IMR-90 (cell line): ENCODE data around the gene PLCB4. TPM values are rescaled to one million over a fixed set of nuclear protein-coding genes. Genes with fewer than 3 reads are reported as not detected.

Experiments used
- ATAC-seq: fragments of 200-7000 bp; cut with Tn5 transposase; 2 replicates; pipeline ENCODE4 v1.9.1; 2020; ENCODE audit warnings: low read depth, mild to moderate bottlenecking, moderate library complexity
- BruUV-seq: library from RNA; stranded (reverse); fragments of 400-500 nt; replicated peaks from 2 replicates; lab custom pipeline; 2021; lab: Mats Ljungman, UMichigan
- CTCF ChIA-PET: fragments of 300-600 bp; formaldehyde crosslinking; extraction: SDS; loops from one replicate; lab custom pipeline; 2021; ENCODE audit warnings: antibody characterized with exemption; lab: Yijun Ruan, JAX
- POLR2A ChIA-PET: fragments of 300-600 bp; sonication (Branson Sonifier 250); formaldehyde crosslinking; loops from one replicate; lab custom pipeline; 2022; ENCODE audit warnings: antibody characterized with exemption; ENCODE audit not compliant: unreplicated experiment; lab: Charles Lee
- DNase-seq: peaks from one replicate; pipeline ENCODE4 v3.0.0; 2013
- H2AFZ ChIP-seq: replicated peaks from 2 replicates; pipeline ENCODE3; 2013; ENCODE audit warnings: low read length, mild to moderate bottlenecking; ENCODE audit not compliant: poor library complexity
- H2AK5ac ChIP-seq: 2 replicates; pipeline ENCODE4 v1.6.1; 2013; ENCODE audit warnings: low read depth, low read length, inconsistent platforms
- H2AK9ac ChIP-seq: replicated peaks from 2 replicates; pipeline ENCODE3; 2013; ENCODE audit warnings: mild to moderate bottlenecking, low read depth, low read length, moderate library complexity; ENCODE audit not compliant: poor library complexity
- H2BK120ac ChIP-seq: 2 replicates; pipeline ENCODE4 v1.6.1; 2013; ENCODE audit warnings: low read depth, low read length, inconsistent platforms
- H2BK15ac ChIP-seq: 3 replicates; pipeline ENCODE4 v1.6.1; 2013; ENCODE audit warnings: low read depth, low read length, inconsistent platforms
- H2BK20ac ChIP-seq: 2 replicates; pipeline ENCODE4 v1.6.1; 2013; ENCODE audit warnings: low read depth, mild to moderate bottlenecking, inconsistent platforms, low read length, moderate library complexity
- H2BK5ac ChIP-seq: 2 replicates; pipeline ENCODE4 v1.6.1; 2013; ENCODE audit warnings: mild to moderate bottlenecking, low read depth, low read length, inconsistent platforms; ENCODE audit not compliant: poor library complexity, severe bottlenecking
- H3K14ac ChIP-seq: replicated peaks from 2 replicates; pipeline ENCODE4 v1.6.1; 2013; ENCODE audit warnings: low read depth, low read length, inconsistent platforms
- H3K18ac ChIP-seq: 2 replicates; pipeline ENCODE4 v1.6.1; 2013; ENCODE audit warnings: low read depth, low read length, control low read depth
- H3K23ac ChIP-seq: 2 replicates; pipeline ENCODE4 v1.6.1; 2013; ENCODE audit warnings: low read depth, low read length, inconsistent platforms
- H3K27ac ChIP-seq: 2 replicates; pipeline ENCODE4 v1.5.1; 2013; ENCODE audit warnings: mild to moderate bottlenecking, control low read depth, low read length; ENCODE audit not compliant: insufficient read depth
- H3K27me3 ChIP-seq: 2 replicates; pipeline ENCODE4 v1.6.1; 2013; ENCODE audit warnings: low read length; ENCODE audit not compliant: control insufficient read depth, insufficient read depth
- H3K36me3 ChIP-seq: 2 replicates; pipeline ENCODE4 v1.6.1; 2013; ENCODE audit warnings: low read length, mixed read lengths; ENCODE audit not compliant: control insufficient read depth, insufficient read depth
- H3K4ac ChIP-seq: 2 replicates; pipeline ENCODE4 v1.6.1; 2013; ENCODE audit warnings: low read depth, low read length, inconsistent platforms
- H3K4me1 ChIP-seq: 2 replicates; pipeline ENCODE4 v1.6.1; 2013; ENCODE audit warnings: low read length, mixed read lengths; ENCODE audit not compliant: control insufficient read depth, insufficient read depth
- H3K4me2 ChIP-seq: 2 replicates; pipeline ENCODE4 v1.6.1; 2013; ENCODE audit warnings: low read depth, mild to moderate bottlenecking, control low read depth, low read length, moderate library complexity
- H3K4me3 ChIP-seq: 2 replicates; pipeline ENCODE4 v1.5.1; 2013; ENCODE audit warnings: low read depth, mild to moderate bottlenecking, control low read depth, low read length, moderate library complexity; ENCODE audit not compliant: insufficient read depth
- H3K56ac ChIP-seq: 2 replicates; pipeline ENCODE4 v1.6.1; 2013; ENCODE audit warnings: low read length, inconsistent platforms; ENCODE audit not compliant: insufficient read depth; ENCODE audit errors: extremely low read depth
- H3K79me1 ChIP-seq, 2 experiments: 2 replicates each; pipeline ENCODE4 v1.6.1; 2013; ENCODE audit warnings: low read length in 2 of 2, inconsistent platforms in 1 of 2, low read depth in 1 of 2
- H3K9ac ChIP-seq: 2 replicates; pipeline ENCODE4 v1.6.1; 2013; ENCODE audit warnings: low read depth, low read length, control low read depth
- H3K9me1 ChIP-seq: 2 replicates; pipeline ENCODE4 v1.6.1; 2013; ENCODE audit warnings: low read length, inconsistent platforms; ENCODE audit not compliant: insufficient read depth
- H3K9me3 ChIP-seq: 2 replicates; pipeline ENCODE4 v1.6.1; 2013; ENCODE audit warnings: low read length; ENCODE audit not compliant: control insufficient read depth, insufficient read depth
- H4K20me1 ChIP-seq: 2 replicates; pipeline ENCODE4 v1.6.1; 2013; ENCODE audit warnings: low read length, inconsistent platforms; ENCODE audit not compliant: insufficient read depth
- H4K5ac ChIP-seq: 2 replicates; pipeline ENCODE4 v1.6.1; 2013; ENCODE audit warnings: mild to moderate bottlenecking, low read depth, low read length, control low read depth
- H4K8ac ChIP-seq, 2 experiments: 2 replicates each; pipeline ENCODE4 v1.6.1; 2013; ENCODE audit warnings: low read depth in 2 of 2, low read length in 2 of 2, control low read depth in 1 of 2, inconsistent platforms in 1 of 2
- H4K91ac ChIP-seq: 2 replicates; pipeline ENCODE4 v1.6.1; 2013; ENCODE audit warnings: low read depth, low read length, inconsistent platforms; ENCODE audit not compliant: insufficient read depth
- CEBPB ChIP-seq: IDR thresholded peaks from 2 replicates; pipeline ENCODE4 v1.6.1; 2012; ENCODE audit warnings: low read depth, low read length, improper control_type of control experiment
- ELK1 ChIP-seq: fragments of 150-350 bp; IDR thresholded peaks from 2 replicates; pipeline ENCODE4 v1.6.1; 2016; ENCODE audit warnings: low read depth, mild to moderate bottlenecking, low read length, moderate library complexity, borderline replicate concordance
- MAFK ChIP-seq: IDR thresholded peaks from 2 replicates; pipeline ENCODE4 v1.6.1; 2012; ENCODE audit warnings: low read depth, low read length, improper control_type of control experiment
- WGBS, 2 experiments: methylation state at CpG; one replicate each; pipeline versions ENCODE4 v1.1.5 to v1.1.7; 2013; ENCODE audit warnings: missing lambda C conversion rate in 2 of 2; ENCODE audit not compliant: insufficient read length in 1 of 2; ENCODE audit errors: extremely low coverage in 2 of 2; 5-methylcytosine and 5-hydroxymethylcytosine counted together
- dilution Hi-C: fragments of 300-500 bp; cut with HindIII; formaldehyde crosslinking; loops from one replicate; pipeline ENCODE4 v1.14.3; 2018; ENCODE audit warnings: low sequenced_read_pairs; ENCODE audit not compliant: unreplicated experiment
- in situ Hi-C: fragments of 300-500 bp; cut with MboI; formaldehyde crosslinking; loops from 3 replicates; pipeline ENCODE4 v1.14.3; 2019; ENCODE audit warnings: low sequenced_read_pairs, inconsistent platforms, mixed read lengths
- intact Hi-C: fragments of 100-400 bp; cut with micrococcal nuclease; formaldehyde crosslinking; loops from 2 replicates; pipeline ENCODE4 v1.10.0; 2022
- polyA plus RNA-seq, 3 experiments: library from polyadenylated mRNA; depleted of rRNA; stranded (reverse); fragments of >200 nt; gene quantifications; 2 replicates each; pipeline ENCODE4 v1.2.3, GENCODE V29; 2012; ENCODE audit warnings: low replicate concordance in 1 of 3
- total RNA-seq: library from RNA; depleted of rRNA; stranded (reverse); fragments of >200 nt; gene quantifications from 2 replicates; pipeline ENCODE4 v1.2.3, GENCODE V29; 2012

The PLCB4 gene
- total and polyA plus RNA-seq, 2 of the 4 experiments (the other 2 are of a cell fraction) = 12.5 to 24.0 TPM

- CTCF ChIA-PET = no interaction called here
- Histone ChIP-seq H2AFZ (no peak overlapping the region), H3K4me3 (no peak overlapping the region), H3K23ac (no peak overlapping the region), H3K56ac (no peak overlapping the region), H3K79me1 (no peaks in the 10 kb centered on the region), H3K9me1 (no peaks in the 10 kb centered on the region), H3K9ac (no peak overlapping the region), H2BK120ac (no peak overlapping the region), H4K20me1 (no peaks in the 10 kb centered on the region; the same call in 1 of the 2 replicates), H3K9me3 (peaks cover 5% of the 10 kb centered on the region; the same call in 1 of the 2 replicates), H2BK5ac (no peak overlapping the region), H2BK15ac (no peak overlapping the region), H2AK5ac (no peak overlapping the region), H3K27me3 (peaks cover 59% of the 10 kb centered on the region), H4K91ac (no peak overlapping the region), H2BK20ac (no peak overlapping the region), H3K27ac (no peak overlapping the region), H3K4me2 (no peak overlapping the region; the same call in 1 of the 2 replicates), H4K8ac (no peak overlapping the region), H4K5ac (no peak overlapping the region), H2AK9ac (no peak overlapping the region), H3K4ac (no peak overlapping the region), H3K36me3 (no peaks in the 10 kb centered on the region), H3K14ac (no peak overlapping the region), H3K18ac (no peak overlapping the region), H3K4me1 (no peaks in the 10 kb centered on the region)
- dilution Hi-C loops = no loop called here
- WGBS, 2 experiments = 18% methylated on average over 4 of the region's 23 CpGs; no CpG with 5 or more reads in 1 of the 2 experiments
- in situ Hi-C loops = no loop called here
- intact Hi-C loops = no loop called here
- TF ChIP-seq ELK1 = no peak
- TF ChIP-seq MAFK = no peak
- TF ChIP-seq CEBPB = no peak
- POLR2A ChIA-PET = no interaction called here
- ATAC-seq (no peak), DNase-seq (no peak)
- no TSS peak for BruUV-seq
Measured at GRCh38 chr20:9508240-9508661, 439.4 kb downstream of the PLCB4 start.
